H9 (cell line): ENCODE measurements around the gene TBC1D22A. TPM values are rescaled to one million over a fixed set of nuclear protein-coding genes. Genes with fewer than 3 reads are reported as not detected.

ENCODE experiments used
- DNase-seq: peaks from one replicate; pipeline ENCODE4 v3.0.0-alpha.2; 2017
- H2AFZ ChIP-seq: one replicate; pipeline ENCODE4 v1.6.1; 2013; ENCODE audit warnings: mild to moderate bottlenecking, low read length, control low read depth, moderate library complexity
- H2AK5ac ChIP-seq: 2 replicates; pipeline ENCODE4 v1.6.1; 2013; ENCODE audit warnings: low read length, control low read depth, mixed read lengths; ENCODE audit not compliant: insufficient read length
- H2BK120ac ChIP-seq: one replicate; pipeline ENCODE4 v1.6.1; 2013; ENCODE audit warnings: low read depth, mild to moderate bottlenecking, low read length, control low read depth, inconsistent platforms; ENCODE audit not compliant: poor library complexity, severe bottlenecking
- H2BK12ac ChIP-seq: 2 replicates; pipeline ENCODE4 v1.6.1; 2013; ENCODE audit warnings: low read length, control low read depth, mixed read lengths, low read depth; ENCODE audit not compliant: insufficient read length
- H2BK15ac ChIP-seq: 2 replicates; pipeline ENCODE4 v1.6.1; 2013; ENCODE audit warnings: low read depth, low read length, control low read depth
- H2BK20ac ChIP-seq: one replicate; pipeline ENCODE4 v1.6.1; 2013; ENCODE audit warnings: low read depth, mild to moderate bottlenecking, low read length, control low read depth, inconsistent platforms; ENCODE audit not compliant: poor library complexity, severe bottlenecking
- H2BK5ac ChIP-seq: 2 replicates; pipeline ENCODE4 v1.6.1; 2013; ENCODE audit warnings: low read length, control low read depth, mixed read lengths; ENCODE audit not compliant: insufficient read length
- H3K14ac ChIP-seq: 2 replicates; pipeline ENCODE4 v1.6.1; 2013; ENCODE audit warnings: low read length, control low read depth; ENCODE audit not compliant: insufficient read depth
- H3K18ac ChIP-seq: 2 replicates; pipeline ENCODE4 v1.6.1; 2013; ENCODE audit warnings: low read depth, mild to moderate bottlenecking, mixed read lengths, low read length, control low read depth; ENCODE audit not compliant: insufficient read length
- H3K23ac ChIP-seq: 2 replicates; pipeline ENCODE4 v1.6.1; 2013; ENCODE audit warnings: low read length, control low read depth, mixed read lengths, low read depth; ENCODE audit not compliant: insufficient read length
- H3K23me2 ChIP-seq: 2 replicates; pipeline ENCODE4 v1.6.1; 2013; ENCODE audit warnings: low read depth, mild to moderate bottlenecking, mixed read lengths, low read length, control low read depth; ENCODE audit not compliant: insufficient read length, poor library complexity, severe bottlenecking
- H3K27ac ChIP-seq: 2 replicates; pipeline ENCODE4 v1.5.1; 2013; ENCODE audit warnings: low read length, control low read depth, mixed read lengths, low read depth; ENCODE audit not compliant: insufficient read length
- H3K27me3 ChIP-seq: 2 replicates; pipeline ENCODE4 v1.6.1; 2013; ENCODE audit warnings: low read length, control low read depth, inconsistent platforms; ENCODE audit not compliant: insufficient read depth
- H3K4ac ChIP-seq: 2 replicates; pipeline ENCODE4 v1.6.1; 2013; ENCODE audit warnings: low read depth, mild to moderate bottlenecking, control low read depth, inconsistent platforms, low read length, moderate library complexity
- H3K4me1 ChIP-seq: 2 replicates; pipeline ENCODE4 v1.6.1; 2013; ENCODE audit warnings: low read length, control low read depth, inconsistent platforms; ENCODE audit not compliant: insufficient read depth
- H3K4me2 ChIP-seq: 2 replicates; pipeline ENCODE4 v1.6.1; 2013; ENCODE audit warnings: low read length, control low read depth, mixed read lengths; ENCODE audit not compliant: insufficient read length, insufficient read depth
- H3K56ac ChIP-seq: 2 replicates; pipeline ENCODE4 v1.6.1; 2013; ENCODE audit warnings: low read depth, mild to moderate bottlenecking, mixed read lengths, low read length, control low read depth; ENCODE audit not compliant: insufficient read length
- H3K79me1 ChIP-seq: 2 replicates; pipeline ENCODE4 v1.6.1; 2013; ENCODE audit warnings: low read depth, mild to moderate bottlenecking, moderate library complexity, low read length, control low read depth, inconsistent platforms; ENCODE audit not compliant: insufficient read depth, poor library complexity, severe bottlenecking
- H3K79me2 ChIP-seq: 2 replicates; pipeline ENCODE4 v1.6.1; 2013; ENCODE audit warnings: low read length, control low read depth, inconsistent platforms; ENCODE audit not compliant: insufficient read depth
- H3K9ac ChIP-seq: 2 replicates; pipeline ENCODE4 v1.6.1; 2013; ENCODE audit warnings: low read length, control low read depth, mixed read lengths; ENCODE audit not compliant: insufficient read length; ENCODE audit errors: extremely low read depth
- H3K9me3 ChIP-seq: one replicate; pipeline ENCODE4 v1.6.1; 2013; ENCODE audit warnings: low read depth, low read length, inconsistent platforms; ENCODE audit not compliant: control insufficient read depth
- H3T11ph ChIP-seq: one replicate; pipeline ENCODE4 v1.6.1; 2013; ENCODE audit warnings: mild to moderate bottlenecking, low read length, control low read depth, inconsistent platforms
- H4K20me1 ChIP-seq: one replicate; pipeline ENCODE4 v1.6.1; 2013; ENCODE audit not compliant: control insufficient read depth, insufficient read length, insufficient read depth
- H4K5ac ChIP-seq: 2 replicates; pipeline ENCODE4 v1.6.1; 2013; ENCODE audit warnings: low read depth, mild to moderate bottlenecking, mixed read lengths, low read length, control low read depth; ENCODE audit not compliant: insufficient read length
- H4K8ac ChIP-seq: replicated peaks from 2 replicates; pipeline ENCODE4 v1.6.1; 2013; ENCODE audit warnings: low read length, control low read depth, mixed read lengths, low read depth; ENCODE audit not compliant: insufficient read length
- H4K91ac ChIP-seq: 2 replicates; pipeline ENCODE4 v1.6.1; 2013; ENCODE audit warnings: low read depth, mild to moderate bottlenecking, moderate library complexity, mixed read lengths, low read length, control low read depth; ENCODE audit not compliant: insufficient read length
- H3K27ac Mint-ChIP-seq, 3 experiments: 2 replicates in 2 of 3; 3 replicates in 1 of 3; pipeline ENCODE4 v1.8.0; 2020 to 2021; ENCODE audit warnings: mixed read lengths in 3 of 3, mild to moderate bottlenecking in 1 of 3, moderate library complexity in 1 of 3
- H3K27me3 Mint-ChIP-seq: 2 replicates; pipeline ENCODE4 v1.8.0; 2021; ENCODE audit warnings: low read depth, mild to moderate bottlenecking, moderate library complexity, mixed read lengths
- H3K36me3 Mint-ChIP-seq, 3 experiments: 2 replicates in 2 of 3; 3 replicates in 1 of 3; pipeline ENCODE4 v1.8.0; 2020 to 2021; ENCODE audit warnings: low read depth in 3 of 3, mixed read lengths in 3 of 3; ENCODE audit not compliant: insufficient read depth in 1 of 3
- H3K4me1 Mint-ChIP-seq, 2 experiments: 2 replicates each; pipeline ENCODE4 v1.8.0; 2020; ENCODE audit warnings: mixed read lengths in 2 of 2
- H3K4me3 Mint-ChIP-seq, 2 experiments: 2 replicates in 1 of 2; 3 replicates in 1 of 2; pipeline ENCODE4 v1.8.0; 2020 to 2021; ENCODE audit warnings: mild to moderate bottlenecking in 2 of 2, mixed read lengths in 2 of 2, moderate library complexity in 1 of 2
- H3K9me3 Mint-ChIP-seq, 2 experiments: 2 replicates in 1 of 2; 3 replicates in 1 of 2; pipeline ENCODE4 v1.8.0; 2020; ENCODE audit warnings: mild to moderate bottlenecking in 2 of 2, mixed read lengths in 2 of 2, moderate library complexity in 1 of 2
- WGBS: extraction: QIAGEN DNeasy Blood & Tissue Kit; methylation state at CpG from one replicate; pipeline ENCODE4 v1.1.7; 2013; ENCODE audit warnings: missing lambda C conversion rate, low lambda C conversion rate, mixed read lengths; ENCODE audit not compliant: insufficient read length; ENCODE audit errors: extremely low coverage; 5-methylcytosine and 5-hydroxymethylcytosine counted together
- total RNA-seq: library from RNA; stranded (reverse); gene quantifications from 2 replicates; pipeline ENCODE4 v1.2.1, GENCODE V29; 2021
- TF ChIP-seq, protein P1 (sequence below): fragments of 200-600 bp; sonication (generic); conservative IDR thresholded peaks from 3 replicates; pipeline ENCODE4 v1.8.0; 2021; ENCODE audit warnings: antibody characterized with exemption, mild to moderate bottlenecking

Gene TBC1D22A
- total RNA-seq, 1 experiment from 2014 or later: 20.8 TPM

DNA sequence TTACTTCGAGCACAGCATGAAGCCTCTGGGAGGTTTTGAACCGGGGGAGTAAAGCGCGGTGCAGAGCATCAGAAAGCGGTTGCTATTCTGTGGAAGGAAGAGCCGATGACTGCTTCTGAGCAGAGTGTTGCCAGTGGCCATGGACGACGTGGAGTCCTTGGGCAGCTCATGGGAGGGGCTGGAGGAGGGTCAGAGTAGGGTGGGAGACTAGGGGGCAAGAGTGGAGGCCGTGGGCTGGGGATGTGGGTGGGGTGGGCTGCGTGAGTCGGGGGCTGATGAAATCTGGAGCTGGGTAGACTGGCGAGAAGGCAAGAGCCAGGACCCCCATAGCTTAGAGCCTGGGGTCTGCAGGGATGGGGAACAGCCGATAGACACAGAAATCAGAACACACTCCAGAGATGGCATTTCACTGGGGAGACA is 40.2 kb downstream of the TBC1D22A start:
- Histone ChIP-seq H3K14ac (no peak overlapping the region), H3K23me2 (no peaks in the 10 kb centered on the region), H4K20me1 (peaks cover 2% of the 10 kb centered on the region), H3K23ac (no peak overlapping the region), H4K8ac (no peak overlapping the region), H3K4me1 (no peaks in the 10 kb centered on the region), H3K9ac (no peak overlapping the region), H2BK12ac (no peak overlapping the region), H3K79me1 (no peaks in the 10 kb centered on the region), H3K27ac (no peak overlapping the region), H2BK20ac (no peak overlapping the region), H2BK120ac (no peak overlapping the region), H3K4ac (no peak overlapping the region), H2AK5ac (no peak overlapping the region), H4K5ac (no peak overlapping the region), H3K56ac (no peak overlapping the region), H3T11ph (no peak overlapping the region), H2BK15ac (no peak overlapping the region), H2AFZ (no peak overlapping the region), H2BK5ac (no peak overlapping the region), H3K9me3 (no peaks in the 10 kb centered on the region), H3K18ac (no peak overlapping the region), H3K4me2 (no peak overlapping the region), H3K79me2 (no peaks in the 10 kb centered on the region; the same call in 1 of the 2 replicates), H3K27me3 (no peaks in the 10 kb centered on the region), H4K91ac (no peak overlapping the region)
- DNase-seq: no peak
- H3K9me3 Mint-ChIP-seq: no peaks in the 10 kb centered on the region
- H3K27me3 Mint-ChIP-seq: no peaks in the 10 kb centered on the region; the same call in 1 of the 2 replicates
- TF ChIP-seq, protein P1, sequence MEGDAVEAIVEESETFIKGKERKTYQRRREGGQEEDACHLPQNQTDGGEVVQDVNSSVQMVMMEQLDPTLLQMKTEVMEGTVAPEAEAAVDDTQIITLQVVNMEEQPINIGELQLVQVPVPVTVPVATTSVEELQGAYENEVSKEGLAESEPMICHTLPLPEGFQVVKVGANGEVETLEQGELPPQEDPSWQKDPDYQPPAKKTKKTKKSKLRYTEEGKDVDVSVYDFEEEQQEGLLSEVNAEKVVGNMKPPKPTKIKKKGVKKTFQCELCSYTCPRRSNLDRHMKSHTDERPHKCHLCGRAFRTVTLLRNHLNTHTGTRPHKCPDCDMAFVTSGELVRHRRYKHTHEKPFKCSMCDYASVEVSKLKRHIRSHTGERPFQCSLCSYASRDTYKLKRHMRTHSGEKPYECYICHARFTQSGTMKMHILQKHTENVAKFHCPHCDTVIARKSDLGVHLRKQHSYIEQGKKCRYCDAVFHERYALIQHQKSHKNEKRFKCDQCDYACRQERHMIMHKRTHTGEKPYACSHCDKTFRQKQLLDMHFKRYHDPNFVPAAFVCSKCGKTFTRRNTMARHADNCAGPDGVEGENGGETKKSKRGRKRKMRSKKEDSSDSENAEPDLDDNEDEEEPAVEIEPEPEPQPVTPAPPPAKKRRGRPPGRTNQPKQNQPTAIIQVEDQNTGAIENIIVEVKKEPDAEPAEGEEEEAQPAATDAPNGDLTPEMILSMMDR: no peak
- peaks cover 21 to 29% of the 10 kb centered on the region in 2 experiments for H3K4me1 Mint-ChIP-seq
- peak overlapping the region in 1 of 3 experiments; percentile 61; a peak in 1 of 7 replicates for H3K27ac Mint-ChIP-seq
- H3K36me3 Mint-ChIP-seq: peaks cover 5 to 44% (median 37%) of the 10 kb centered on the region in 3 experiments; a peak in 6 of 7 replicates
- WGBS: no CpG with 5 or more reads among the region's 13 CpGs
- H3K4me3 Mint-ChIP-seq: no peak overlapping the region
